ENCODE measurements around the gene XRCC3. TPM values are rescaled to one million over a fixed set of nuclear protein-coding genes. Genes with fewer than 3 reads are reported as not detected.

XRCC3 gene
- total and polyA plus RNA-seq, 9 donors: 6.9 to 14.2 (median 10.6) TPM

GRCh38 chr14:103748534-103748857, 33.2 kb upstream of the XRCC3 start:
- H3K27me3 ChIP-seq (ENCODE audit: control insufficient read depth, insufficient read depth, low read length): no peaks in the 10 kb centered on the region
- H3K4me3 ChIP-seq (ENCODE audit: low read length): no peak overlapping the region
- no peak overlapping the region for H3K27ac ChIP-seq (ENCODE audit: low read length)
- 87% methylated on average over 4 of the region's 5 CpGs for WGBS (ENCODE audit: insufficient coverage)
- peaks cover 8% of the 10 kb centered on the region for H3K36me3 ChIP-seq (ENCODE audit: control insufficient read depth, insufficient read depth, low read length)
- no peaks in the 10 kb centered on the region for H3K4me1 ChIP-seq (ENCODE audit: control insufficient read depth, insufficient read depth, low read length)
- no peak for DNase-seq
- H3K9me3 ChIP-seq (replicated peaks; ENCODE audit: control insufficient read depth, low read depth, low read length): no peaks in the 10 kb centered on the region

GRCh38 chr14:103746701-103747100, 31.4 kb upstream of the XRCC3 start:
- H3K36me3 ChIP-seq (ENCODE audit: control insufficient read depth, insufficient read depth, low read length): peaks cover 10% of the 10 kb centered on the region
- 87% methylated on average over 8 of the region's 10 CpGs for WGBS (ENCODE audit: insufficient coverage)
- H3K4me1 ChIP-seq (ENCODE audit: control insufficient read depth, insufficient read depth, low read length): no peaks in the 10 kb centered on the region
- no peak for DNase-seq
- no peaks in the 10 kb centered on the region for H3K9me3 ChIP-seq (replicated peaks; ENCODE audit: control insufficient read depth, low read depth, low read length)
- no peaks in the 10 kb centered on the region for H3K27me3 ChIP-seq (ENCODE audit: control insufficient read depth, insufficient read depth, low read length)
- H3K4me3 ChIP-seq (ENCODE audit: low read length): no peak overlapping the region
- no peak overlapping the region for H3K27ac ChIP-seq (ENCODE audit: low read length)

- Histone ChIP-seq H3K4me3 (ENCODE audit: low read length) (no peak overlapping the region), H3K27ac (ENCODE audit: low read length) (no peak overlapping the region), H3K27me3 (ENCODE audit: control insufficient read depth, insufficient read depth, low read length) (no peaks in the 10 kb centered on the region), H3K9me3 (replicated peaks; ENCODE audit: control insufficient read depth, low read depth, low read length) (no peaks in the 10 kb centered on the region), H3K4me1 (ENCODE audit: control insufficient read depth, insufficient read depth, low read length) (peaks cover 3% of the 10 kb centered on the region), H3K36me3 (ENCODE audit: control insufficient read depth, insufficient read depth, low read length) (peaks cover 13% of the 10 kb centered on the region)
- no peak for DNase-seq
- WGBS (ENCODE audit: insufficient coverage): 94% methylated on average over 4 of the region's 5 CpGs
Measured at GRCh38 chr14:103745424-103745823, 30.2 kb upstream of the XRCC3 start.

- H3K4me3 ChIP-seq (ENCODE audit: low read length): no peak overlapping the region
- no peak overlapping the region for H3K27ac ChIP-seq (ENCODE audit: low read length)
- no peaks in the 10 kb centered on the region for H3K27me3 ChIP-seq (ENCODE audit: control insufficient read depth, insufficient read depth, low read length)
- 77% methylated on average over 12 of the region's 15 CpGs for WGBS (ENCODE audit: insufficient coverage)
- no peaks in the 10 kb centered on the region for H3K9me3 ChIP-seq (replicated peaks; ENCODE audit: control insufficient read depth, low read depth, low read length)
- no peak for DNase-seq
- peaks cover 15% of the 10 kb centered on the region for H3K36me3 ChIP-seq (ENCODE audit: control insufficient read depth, insufficient read depth, low read length)
- H3K4me1 ChIP-seq (ENCODE audit: control insufficient read depth, insufficient read depth, low read length): peaks cover 3% of the 10 kb centered on the region
Measured at GRCh38 chr14:103744621-103745395, 29.6 kb upstream of the XRCC3 start.

GRCh38 chr14:103743691-103744090, 28.4 kb upstream of the XRCC3 start:
- peaks cover 9% of the 10 kb centered on the region for H3K4me1 ChIP-seq (ENCODE audit: control insufficient read depth, insufficient read depth, low read length)
- no peaks in the 10 kb centered on the region for H3K9me3 ChIP-seq (replicated peaks; ENCODE audit: control insufficient read depth, low read depth, low read length)
- H3K27me3 ChIP-seq (ENCODE audit: control insufficient read depth, insufficient read depth, low read length): no peaks in the 10 kb centered on the region
- no peak for DNase-seq
- H3K27ac ChIP-seq (ENCODE audit: low read length): no peak overlapping the region
- 76% methylated on average over 15 of the region's 15 CpGs for WGBS (ENCODE audit: insufficient coverage)
- H3K4me3 ChIP-seq (ENCODE audit: low read length): no peak overlapping the region
- H3K36me3 ChIP-seq (ENCODE audit: control insufficient read depth, insufficient read depth, low read length): peaks cover 22% of the 10 kb centered on the region

- Histone ChIP-seq H3K9me3 (replicated peaks; ENCODE audit: control insufficient read depth, low read depth, low read length) (no peaks in the 10 kb centered on the region), H3K27ac (ENCODE audit: low read length) (no peak overlapping the region), H3K36me3 (ENCODE audit: control insufficient read depth, insufficient read depth, low read length) (peaks cover 22% of the 10 kb centered on the region), H3K4me3 (ENCODE audit: low read length) (no peak overlapping the region), H3K4me1 (ENCODE audit: control insufficient read depth, insufficient read depth, low read length) (peaks cover 9% of the 10 kb centered on the region), H3K27me3 (ENCODE audit: control insufficient read depth, insufficient read depth, low read length) (no peaks in the 10 kb centered on the region)
- WGBS (ENCODE audit: insufficient coverage): 94% methylated on average over 12 of the region's 14 CpGs
- no peak for DNase-seq
Measured at GRCh38 chr14:103742499-103743255, 27.4 kb upstream of the XRCC3 start.

- no peak for DNase-seq
- Histone ChIP-seq H3K36me3 (ENCODE audit: control insufficient read depth, insufficient read depth, low read length) (peaks cover 24% of the 10 kb centered on the region), H3K27ac (ENCODE audit: low read length) (no peak overlapping the region), H3K27me3 (ENCODE audit: control insufficient read depth, insufficient read depth, low read length) (no peaks in the 10 kb centered on the region), H3K4me1 (ENCODE audit: control insufficient read depth, insufficient read depth, low read length) (peaks cover 9% of the 10 kb centered on the region), H3K4me3 (ENCODE audit: low read length) (no peak overlapping the region), H3K9me3 (replicated peaks; ENCODE audit: control insufficient read depth, low read depth, low read length) (no peaks in the 10 kb centered on the region)
- WGBS (ENCODE audit: insufficient coverage): 79% methylated on average over 6 of the region's 9 CpGs
Measured at GRCh38 chr14:103741876-103742275, 26.6 kb upstream of the XRCC3 start.

GRCh38 chr14:103740991-103741689, 25.9 kb upstream of the XRCC3 start:
- 74% methylated on average over 6 of the region's 14 CpGs for WGBS (ENCODE audit: insufficient coverage)

GRCh38 chr14:103739793-103740501, 24.7 kb upstream of the XRCC3 start:
- Histone ChIP-seq H3K4me3 (ENCODE audit: low read length) (no peak overlapping the region), H3K27ac (ENCODE audit: low read length) (no peak overlapping the region), H3K27me3 (ENCODE audit: control insufficient read depth, insufficient read depth, low read length) (no peaks in the 10 kb centered on the region), H3K4me1 (ENCODE audit: control insufficient read depth, insufficient read depth, low read length) (peaks cover 24% of the 10 kb centered on the region), H3K36me3 (ENCODE audit: control insufficient read depth, insufficient read depth, low read length) (peaks cover 28% of the 10 kb centered on the region), H3K9me3 (replicated peaks; ENCODE audit: control insufficient read depth, low read depth, low read length) (no peaks in the 10 kb centered on the region)
- no peak for DNase-seq
- 94% methylated on average over 30 of the region's 30 CpGs for WGBS (ENCODE audit: insufficient coverage)

More at GRCh38 chr14:103740991-103741689, 25.9 kb upstream of the XRCC3 start:
- DNase-seq: no peak
- H3K9me3 ChIP-seq (replicated peaks; ENCODE audit: control insufficient read depth, low read depth, low read length): no peaks in the 10 kb centered on the region
- peaks cover 13% of the 10 kb centered on the region for H3K4me1 ChIP-seq (ENCODE audit: control insufficient read depth, insufficient read depth, low read length)
- no peak overlapping the region for H3K27ac ChIP-seq (ENCODE audit: low read length)
- no peaks in the 10 kb centered on the region for H3K27me3 ChIP-seq (ENCODE audit: control insufficient read depth, insufficient read depth, low read length)
- no peak overlapping the region for H3K4me3 ChIP-seq (ENCODE audit: low read length)
- H3K36me3 ChIP-seq (ENCODE audit: control insufficient read depth, insufficient read depth, low read length): peaks cover 26% of the 10 kb centered on the region

GRCh38 chr14:103739466-103739792, 24.2 kb upstream of the XRCC3 start:
- no peak overlapping the region for H3K4me3 ChIP-seq (ENCODE audit: low read length)
- H3K27ac ChIP-seq (ENCODE audit: low read length): no peak overlapping the region
- DNase-seq: no peak
- H3K9me3 ChIP-seq (replicated peaks; ENCODE audit: control insufficient read depth, low read depth, low read length): no peaks in the 10 kb centered on the region
- H3K27me3 ChIP-seq (ENCODE audit: control insufficient read depth, insufficient read depth, low read length): no peaks in the 10 kb centered on the region
- peaks cover 26% of the 10 kb centered on the region for H3K4me1 ChIP-seq (ENCODE audit: control insufficient read depth, insufficient read depth, low read length)
- peaks cover 26% of the 10 kb centered on the region for H3K36me3 ChIP-seq (ENCODE audit: control insufficient read depth, insufficient read depth, low read length)
- 88% methylated on average over 6 of the region's 6 CpGs for WGBS (ENCODE audit: insufficient coverage)

All from muscle of leg (tissue), 11 donors.